ENCODE measurements around the gene FDX2. TPM values are rescaled to one million over a fixed set of nuclear protein-coding genes. Genes with fewer than 3 reads are reported as not detected.
"Not testable (repeated sequence)": the region's sequence is repeated elsewhere in the genome, so short reads cannot be mapped to it uniquely, and the experiment has no call there.

FDX2 gene
- total RNA-seq, 3 donors from 2014 or later (not counting 1 experiment from before 2014, with no cell fraction given) = 1.7 to 4.1 (median 4.0) TPM

DNA sequence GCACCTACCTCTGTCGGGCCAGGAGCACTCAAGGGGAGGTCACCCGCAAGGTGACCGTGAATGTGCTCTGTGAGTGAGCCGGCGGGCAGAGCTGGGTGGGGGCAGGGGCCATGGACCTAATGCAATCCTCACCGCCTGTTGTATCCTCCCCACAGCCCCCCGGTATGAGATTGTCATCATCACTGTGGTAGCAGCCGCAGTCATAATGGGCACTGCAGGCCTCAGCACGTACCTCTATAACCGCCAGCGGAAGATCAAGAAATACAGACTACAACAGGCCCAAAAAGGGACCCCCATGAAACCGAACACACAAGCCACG is 30.9 kb downstream of the FDX2 start:
- H3K27ac ChIP-seq (ENCODE audit: low read length) = no peak overlapping the region
- Mint-ChIP-seq H3K4me1 (peaks cover 24 to 39% of the 10 kb centered on the region in 2 donors), H3K36me3 (peaks cover 10% of the 10 kb centered on the region), H3K4me3 (no peak overlapping the region), H3K27me3 (ENCODE audit: low read depth in 2 of 2) (peaks cover 0 to 18% of the 10 kb centered on the region in 2 donors), H3K9me3 (no peaks in the 10 kb centered on the region), H3K27ac (peak overlapping the region in 1 of 2 donors; percentile 79)
- DNase-seq = no peak
- TF ChIP-seq, protein P1, sequence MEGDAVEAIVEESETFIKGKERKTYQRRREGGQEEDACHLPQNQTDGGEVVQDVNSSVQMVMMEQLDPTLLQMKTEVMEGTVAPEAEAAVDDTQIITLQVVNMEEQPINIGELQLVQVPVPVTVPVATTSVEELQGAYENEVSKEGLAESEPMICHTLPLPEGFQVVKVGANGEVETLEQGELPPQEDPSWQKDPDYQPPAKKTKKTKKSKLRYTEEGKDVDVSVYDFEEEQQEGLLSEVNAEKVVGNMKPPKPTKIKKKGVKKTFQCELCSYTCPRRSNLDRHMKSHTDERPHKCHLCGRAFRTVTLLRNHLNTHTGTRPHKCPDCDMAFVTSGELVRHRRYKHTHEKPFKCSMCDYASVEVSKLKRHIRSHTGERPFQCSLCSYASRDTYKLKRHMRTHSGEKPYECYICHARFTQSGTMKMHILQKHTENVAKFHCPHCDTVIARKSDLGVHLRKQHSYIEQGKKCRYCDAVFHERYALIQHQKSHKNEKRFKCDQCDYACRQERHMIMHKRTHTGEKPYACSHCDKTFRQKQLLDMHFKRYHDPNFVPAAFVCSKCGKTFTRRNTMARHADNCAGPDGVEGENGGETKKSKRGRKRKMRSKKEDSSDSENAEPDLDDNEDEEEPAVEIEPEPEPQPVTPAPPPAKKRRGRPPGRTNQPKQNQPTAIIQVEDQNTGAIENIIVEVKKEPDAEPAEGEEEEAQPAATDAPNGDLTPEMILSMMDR (IDR thresholded peaks at IDR 0.05) = no peak
- WGBS (ENCODE audit: insufficient coverage) = 96% methylated on average over 13 of the region's 13 CpGs
- H3K27me3 ChIP-seq (ENCODE audit: control insufficient read depth, insufficient read depth, low read length) = peaks cover 24% of the 10 kb centered on the region
- ATAC-seq = no peak
- peaks cover 55% of the 10 kb centered on the region for H3K4me1 ChIP-seq (ENCODE audit: control insufficient read depth, insufficient read depth, low read length)
- no peak overlapping the region for H3K4me3 ChIP-seq (ENCODE audit: low read length)
- intact Hi-C loops (cut with micrococcal nuclease) = no loop called here
- peaks cover 31% of the 10 kb centered on the region for H3K36me3 ChIP-seq (ENCODE audit: control insufficient read depth, insufficient read depth, low read length)
- H3K9me3 ChIP-seq (ENCODE audit: control insufficient read depth, insufficient read depth, low read length) = no peaks in the 10 kb centered on the region

DNA sequence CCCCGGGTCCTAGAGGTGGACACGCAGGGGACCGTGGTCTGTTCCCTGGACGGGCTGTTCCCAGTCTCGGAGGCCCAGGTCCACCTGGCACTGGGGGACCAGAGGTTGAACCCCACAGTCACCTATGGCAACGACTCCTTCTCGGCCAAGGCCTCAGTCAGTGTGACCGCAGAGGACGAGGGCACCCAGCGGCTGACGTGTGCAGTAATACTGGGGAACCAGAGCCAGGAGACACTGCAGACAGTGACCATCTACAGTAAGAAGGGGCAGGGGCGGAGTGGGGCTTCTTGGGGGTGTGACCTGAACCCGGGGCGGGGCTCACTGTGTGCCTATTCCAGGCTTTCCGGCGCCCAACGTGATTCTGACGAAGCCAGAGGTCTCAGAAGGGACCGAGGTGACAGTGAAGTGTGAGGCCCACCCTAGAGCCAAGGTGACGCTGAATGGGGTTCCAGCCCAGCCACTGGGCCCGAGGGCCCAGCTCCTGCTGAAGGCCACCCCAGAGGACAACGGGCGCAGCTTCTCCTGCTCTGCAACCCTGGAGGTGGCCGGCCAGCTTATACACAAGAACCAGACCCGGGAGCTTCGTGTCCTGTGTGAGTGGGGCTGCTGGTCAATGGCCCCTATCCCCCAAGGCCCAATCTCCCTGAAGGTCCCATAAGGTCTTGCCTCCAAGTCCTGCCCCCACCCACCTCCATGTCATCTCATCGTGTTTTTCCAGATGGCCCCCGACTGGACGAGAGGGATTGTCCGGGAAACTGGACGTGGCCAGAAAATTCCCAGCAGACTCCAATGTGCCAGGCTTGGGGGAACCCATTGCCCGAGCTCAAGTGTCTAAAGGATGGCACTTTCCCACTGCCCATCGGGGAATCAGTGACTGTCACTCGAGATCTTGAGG is 31.5 kb downstream of the FDX2 start:
- TF ChIP-seq, protein P1 (IDR thresholded peaks at IDR 0.05) = no peak
- no peaks in the 10 kb centered on the region for H3K9me3 ChIP-seq (ENCODE audit: control insufficient read depth, insufficient read depth, low read length)
- intact Hi-C loops (cut with micrococcal nuclease) = no loop called here
- H3K27me3 Mint-ChIP-seq (ENCODE audit: low read depth in 2 of 2) = peaks cover 0 to 13% of the 10 kb centered on the region in 2 donors
- H3K4me3 ChIP-seq (ENCODE audit: low read length) = no peak overlapping the region
- H3K27ac ChIP-seq (ENCODE audit: low read length) = no peak overlapping the region
- H3K27me3 ChIP-seq (ENCODE audit: control insufficient read depth, insufficient read depth, low read length) = peaks cover 20% of the 10 kb centered on the region
- H3K4me3 Mint-ChIP-seq = no peak overlapping the region
- H3K36me3 ChIP-seq (ENCODE audit: control insufficient read depth, insufficient read depth, low read length) = peaks cover 31% of the 10 kb centered on the region
- ATAC-seq (no peak), DNase-seq (no peak)
- peaks cover 55% of the 10 kb centered on the region for H3K4me1 ChIP-seq (ENCODE audit: control insufficient read depth, insufficient read depth, low read length)
- WGBS (ENCODE audit: insufficient coverage) = 97% methylated on average over 34 of the region's 34 CpGs
- no peaks in the 10 kb centered on the region for H3K9me3 Mint-ChIP-seq
- peak overlapping the region in 1 of 2 donors; percentile 41 for H3K27ac Mint-ChIP-seq
- peaks cover 30 to 39% of the 10 kb centered on the region in 2 donors for H3K4me1 Mint-ChIP-seq
- peaks cover 10% of the 10 kb centered on the region for H3K36me3 Mint-ChIP-seq

DNA sequence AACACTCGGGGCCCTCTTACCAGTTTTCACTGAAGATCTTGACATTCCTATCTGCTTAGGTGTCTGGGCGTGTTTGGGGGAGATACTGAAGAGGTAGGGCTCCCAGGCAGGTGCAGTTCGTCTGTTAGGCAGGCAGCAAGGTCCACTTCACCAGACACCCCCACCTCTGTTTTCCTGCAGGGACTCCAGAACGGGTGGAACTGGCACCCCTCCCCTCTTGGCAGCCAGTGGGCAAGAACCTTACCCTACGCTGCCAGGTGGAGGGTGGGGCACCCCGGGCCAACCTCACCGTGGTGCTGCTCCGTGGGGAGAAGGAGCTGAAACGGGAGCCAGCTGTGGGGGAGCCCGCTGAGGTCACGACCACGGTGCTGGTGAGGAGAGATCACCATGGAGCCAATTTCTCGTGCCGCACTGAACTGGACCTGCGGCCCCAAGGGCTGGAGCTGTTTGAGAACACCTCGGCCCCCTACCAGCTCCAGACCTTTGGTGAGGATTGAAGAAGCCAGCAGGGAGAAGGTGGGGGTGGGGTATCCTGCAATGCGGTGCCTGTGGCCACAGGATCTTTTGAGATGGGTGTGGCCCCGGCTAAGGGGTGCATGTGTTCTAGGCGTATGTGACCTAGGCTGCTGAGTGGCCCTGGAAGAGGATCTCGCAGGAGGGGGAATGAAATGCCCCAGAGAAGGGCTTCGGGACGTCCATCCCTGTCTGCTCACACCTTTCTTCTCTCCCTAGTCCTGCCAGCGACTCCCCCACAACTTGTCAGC is 32.3 kb downstream of the FDX2 start:
- Histone ChIP-seq H3K4me1 (ENCODE audit: control insufficient read depth, insufficient read depth, low read length) (peaks cover 53% of the 10 kb centered on the region), H3K27me3 (ENCODE audit: control insufficient read depth, insufficient read depth, low read length) (peaks cover 14% of the 10 kb centered on the region), H3K27ac (ENCODE audit: low read length) (no peak overlapping the region), H3K9me3 (ENCODE audit: control insufficient read depth, insufficient read depth, low read length) (no peaks in the 10 kb centered on the region), H3K4me3 (ENCODE audit: low read length) (no peak overlapping the region), H3K36me3 (ENCODE audit: control insufficient read depth, insufficient read depth, low read length) (peaks cover 31% of the 10 kb centered on the region)
- no peak for DNase-seq
- no peak for ATAC-seq
- H3K4me3 Mint-ChIP-seq = no peak overlapping the region
- H3K27ac Mint-ChIP-seq = peak overlapping the region in 1 of 2 donors; percentile 41
- WGBS (ENCODE audit: insufficient coverage) = 92% methylated on average over 21 of the region's 23 CpGs
- TF ChIP-seq, protein P1 (IDR thresholded peaks at IDR 0.05) = no peak
- H3K36me3 Mint-ChIP-seq = peaks cover 10% of the 10 kb centered on the region
- H3K9me3 Mint-ChIP-seq = no peaks in the 10 kb centered on the region
- H3K27me3 Mint-ChIP-seq (ENCODE audit: low read depth in 2 of 2) = peaks cover 0 to 8% of the 10 kb centered on the region in 2 donors
- peaks cover 37% of the 10 kb centered on the region in 2 donors for H3K4me1 Mint-ChIP-seq
- intact Hi-C loops (cut with micrococcal nuclease) = no loop called here

DNA sequence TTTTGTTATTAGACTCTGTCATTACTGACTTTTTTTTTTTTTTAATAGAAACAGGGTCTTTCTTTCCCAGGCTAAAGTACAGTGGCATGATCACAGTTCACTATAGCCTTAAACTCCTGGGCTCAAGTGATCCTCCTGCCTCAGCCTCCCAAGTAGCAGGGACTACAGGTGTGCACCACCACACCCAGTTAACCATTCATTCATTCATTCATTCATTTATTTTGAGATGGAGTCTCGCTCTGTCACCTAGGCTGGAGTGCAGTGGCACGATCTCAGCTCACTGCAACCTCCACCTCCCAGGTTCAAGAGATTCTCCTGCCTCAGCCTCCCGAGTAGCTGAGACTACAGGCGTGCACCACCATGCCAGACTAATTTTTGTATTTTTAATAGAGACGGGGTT is 33.8 kb downstream of the FDX2 start:
- H3K27ac ChIP-seq (ENCODE audit: low read length); H3K36me3 Mint-ChIP-seq; H3K27me3 Mint-ChIP-seq (ENCODE audit: low read depth in 2 of 2); H3K9me3 Mint-ChIP-seq; H3K4me3 ChIP-seq (ENCODE audit: low read length); ATAC-seq; H3K27me3 ChIP-seq (ENCODE audit: control insufficient read depth, insufficient read depth, low read length); H3K27ac Mint-ChIP-seq; DNase-seq; intact Hi-C loops (cut with micrococcal nuclease); H3K9me3 ChIP-seq (ENCODE audit: control insufficient read depth, insufficient read depth, low read length): not testable (repeated sequence)
- H3K36me3 ChIP-seq (ENCODE audit: control insufficient read depth, insufficient read depth, low read length) = peaks cover 38% of the 10 kb centered on the region
- H3K4me1 Mint-ChIP-seq = peaks cover 26 to 28% of the 10 kb centered on the region in 2 donors
- 98% methylated on average over 5 of the region's 5 CpGs for WGBS (ENCODE audit: insufficient coverage)
- H3K4me3 Mint-ChIP-seq = peak overlapping the region; percentile 37
- H3K4me1 ChIP-seq (ENCODE audit: control insufficient read depth, insufficient read depth, low read length) = peaks cover 42% of the 10 kb centered on the region

Measured in natural killer cell (primary cell).